Fibroblast of villous mesenchyme (primary cell): ENCODE measurements around the gene JPH3. TPM values are rescaled to one million over a fixed set of nuclear protein-coding genes. Genes with fewer than 3 reads are reported as not detected.
"Not testable (repeated sequence)": the region's sequence is repeated elsewhere in the genome, so short reads cannot be mapped to it uniquely, and the experiment has no call there.

Source experiments
- DNase-seq: peaks from one replicate; pipeline ENCODE4 v3.0.0-alpha.2; 2010; ENCODE audit warnings: low read depth
- H3K4me3 ChIP-seq: 2 replicates; pipeline ENCODE4 v1.5.1; 2011; ENCODE audit warnings: low read depth, mild to moderate bottlenecking, low read length
- CTCF ChIP-seq: IDR thresholded peaks from 2 replicates; pipeline ENCODE4 v1.5.1; 2012; ENCODE audit warnings: low read depth, mild to moderate bottlenecking, low read length; ENCODE audit not compliant: insufficient read depth
- total RNA-seq: library from RNA; depleted of rRNA; stranded (reverse); fragments of >200 nt; gene quantifications from 2 replicates; pipeline ENCODE4 v1.2.3, GENCODE V29; 2012

The JPH3 gene
- total RNA-seq, 1 donor = not detected

- DNase-seq = peak; percentile 31
- peak; percentile 24 for TF ChIP-seq CTCF
- no peak overlapping the region for H3K4me3 ChIP-seq
Observed at GRCh38 chr16:87575027-87575804, 27.1 kb upstream of the JPH3 start.

GRCh38 chr16:87576171-87576570, 26.1 kb upstream of the JPH3 start:
- no peak for DNase-seq
- no peak overlapping the region for H3K4me3 ChIP-seq
- TF ChIP-seq CTCF = no peak

- not testable (repeated sequence) for H3K4me3 ChIP-seq, DNase-seq
Observed at GRCh38 chr16:87578142-87578930, 24.0 kb upstream of the JPH3 start.

GRCh38 chr16:87579691-87580090, 22.6 kb upstream of the JPH3 start:
- H3K4me3 ChIP-seq = no peak overlapping the region
- DNase-seq = no peak
- TF ChIP-seq CTCF = no peak

GRCh38 chr16:87580855-87581261, 21.4 kb upstream of the JPH3 start:
- TF ChIP-seq CTCF = peak; percentile 6
- DNase-seq = peak; percentile 73
- H3K4me3 ChIP-seq = no peak overlapping the region

- H3K4me3 ChIP-seq = peak overlapping the region; percentile 30
- no peak for TF ChIP-seq CTCF
- peak; percentile 99 for DNase-seq
Observed at GRCh38 chr16:87581857-87582215, 20.5 kb upstream of the JPH3 start.

- no peak for TF ChIP-seq CTCF
- peak; percentile 91 for DNase-seq
- H3K4me3 ChIP-seq = peak overlapping the region; percentile 30
Observed at GRCh38 chr16:87582216-87582965, 19.9 kb upstream of the JPH3 start.
